Spinal cord (tissue), 10 donors: Measurements from ENCODE around the gene CREBL2. TPM values are rescaled to one million over a fixed set of nuclear protein-coding genes. Genes with fewer than 3 reads are reported as not detected.
"Not testable (repeated sequence)": the region's sequence is repeated elsewhere in the genome, so short reads cannot be mapped to it uniquely, and the experiment has no call there.

Experiments used
- DNase-seq, 6 donors: peaks; one replicate each; pipeline versions ENCODE4 v3.0.0 to v3.0.0-alpha.2; 2013 to 2015; ENCODE audit warnings: low spot score in 6 of 6, low read depth in 4 of 6
- H3K27ac ChIP-seq: one replicate; pipeline ENCODE4 v1.5.1; 2013; ENCODE audit warnings: low read depth, low read length, control low read depth
- H3K27me3 ChIP-seq: one replicate; pipeline ENCODE4 v1.6.1; 2013; ENCODE audit warnings: low read length; ENCODE audit not compliant: control insufficient read depth, insufficient read depth
- H3K36me3 ChIP-seq: one replicate; pipeline ENCODE4 v1.6.1; 2013; ENCODE audit warnings: low read length; ENCODE audit not compliant: control insufficient read depth, insufficient read depth
- H3K4me1 ChIP-seq: one replicate; pipeline ENCODE4 v1.6.1; 2013; ENCODE audit warnings: low read length; ENCODE audit not compliant: control insufficient read depth, insufficient read depth
- H3K4me3 ChIP-seq: one replicate; pipeline ENCODE4 v1.5.1; 2013; ENCODE audit warnings: low read depth, low read length, control low read depth
- H3K9me3 ChIP-seq: one replicate; pipeline ENCODE4 v1.6.1; 2013; ENCODE audit warnings: low read length; ENCODE audit not compliant: control insufficient read depth, insufficient read depth
- WGBS: methylation state at CpG from one replicate; pipeline ENCODE4 v1.1.5; 2013; ENCODE audit warnings: missing lambda C conversion rate; ENCODE audit not compliant: insufficient coverage; 5-methylcytosine and 5-hydroxymethylcytosine counted together
- long read RNA-seq, 4 donors: transcript quantifications; one replicate each; lab custom pipeline, GENCODE V29; 2026
- polyA plus RNA-seq, 2 donors: library from polyadenylated mRNA; unstranded; fragments of 120-200 nt; gene quantifications; one replicate each; pipeline ENCODE4 v1.2.1, GENCODE V29; 2013; ENCODE audit not compliant: insufficient read length in 2 of 2
- total RNA-seq, 2 donors: library from RNA; depleted of rRNA in 1 of 2; stranded (reverse); fragments of 120-200 nt in 1 of 2; fragments of >200 nt in 1 of 2; gene quantifications; one replicate each; pipeline versions ENCODE4 v1.2.3 to v1.2.4, GENCODE V29; 2013 to 2014
- donor health status: healthy.

The CREBL2 gene, protein sequence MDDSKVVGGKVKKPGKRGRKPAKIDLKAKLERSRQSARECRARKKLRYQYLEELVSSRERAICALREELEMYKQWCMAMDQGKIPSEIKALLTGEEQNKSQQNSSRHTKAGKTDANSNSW
- 10 to 100 TPM; 32.2 to 58.6 TPM for total RNA-seq
- polyA plus RNA-seq: 10 to 100 TPM; 27.8 to 30.3 TPM
- long read RNA-seq, donor 1, transcript CREBL2-201 (4 exons, 3,754 nt): major isoform, 19 of 19 reads
- long read RNA-seq, donor 1, partial matches to known transcripts: 0 of 19 reads
- long read RNA-seq, donor 1, other reads (novel, unspliced or antisense): 0 of 19 reads
- long read RNA-seq, donor 2, transcript CREBL2-201 (4 exons, 3,754 nt): major isoform, 8 of 8 reads
- long read RNA-seq, donor 2, partial matches to known transcripts: 0 of 8 reads
- long read RNA-seq, donor 2, other reads (novel, unspliced or antisense): 0 of 8 reads
- long read RNA-seq, donor 3, transcript CREBL2-201 (4 exons, 3,754 nt): major isoform, 9 of 19 reads
- long read RNA-seq, donor 3, partial matches to known transcripts: 10 of 19 reads
- long read RNA-seq, donor 3, other reads (novel, unspliced or antisense): 0 of 19 reads
- long read RNA-seq, donor 4, transcript CREBL2-201 (4 exons, 3,754 nt): major isoform, 11 of 11 reads
- long read RNA-seq, donor 4, partial matches to known transcripts: 0 of 11 reads
- long read RNA-seq, donor 4, other reads (novel, unspliced or antisense): 0 of 11 reads

DNA sequence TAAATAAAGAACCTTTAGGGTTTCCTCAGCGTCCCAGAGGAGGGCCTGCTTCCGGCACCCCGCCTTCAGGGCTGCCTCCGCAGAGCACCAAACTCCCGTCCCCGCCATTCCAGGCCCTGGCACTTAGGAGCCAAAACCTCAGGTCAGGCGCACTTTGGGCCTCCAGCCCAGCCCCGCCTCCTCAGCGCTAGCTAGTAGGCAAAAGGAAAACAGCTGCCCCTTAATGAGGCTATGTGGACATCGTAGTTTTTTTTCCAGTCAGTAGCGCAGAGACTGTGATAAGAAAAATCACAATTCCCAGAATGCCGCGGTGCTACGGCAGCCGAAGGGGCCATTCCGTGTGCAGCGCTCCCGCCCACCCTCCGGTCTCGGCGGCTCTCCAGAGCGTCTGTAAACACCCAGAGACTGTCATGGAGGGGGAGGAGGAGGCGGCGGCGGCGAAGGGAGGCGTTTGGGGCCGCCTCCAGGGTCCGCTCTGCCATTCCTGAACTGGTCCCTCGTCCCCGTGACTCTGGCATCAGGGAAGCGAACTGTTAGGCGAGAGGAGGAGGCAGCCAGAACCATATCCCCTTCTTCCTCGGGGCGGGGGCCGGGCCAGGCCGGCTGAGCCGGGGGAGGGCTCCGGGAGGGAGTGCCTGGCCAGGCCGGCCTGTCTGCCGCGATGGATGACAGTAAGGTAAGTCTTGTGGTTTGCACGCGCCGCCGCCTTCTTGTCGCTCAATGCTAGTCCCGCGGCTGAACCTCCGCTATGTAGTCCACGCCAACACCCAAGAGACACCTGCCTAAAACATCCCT lies at the start of gene CREBL2:
Gene CREBL2, plus strand, starts transcription at position 365 of the 795 bp plus-strand sequence. Its CDS starts 297 bp downstream, at position 662.
- H3K4me3 ChIP-seq: peak within 1 kb of the TSS; percentile 89
- under 1% methylated on average over 46 of the region's 51 CpGs for WGBS
- no peaks in the 10 kb centered on the region for H3K9me3 ChIP-seq
- H3K27me3 ChIP-seq: no peaks in the 10 kb centered on the region
- peak within 1 kb of the TSS; percentile 98 for H3K27ac ChIP-seq
- peak; percentile 92 to 99 (median 95) for DNase-seq
- H3K4me1 ChIP-seq: peaks cover 20% of the 10 kb centered on the region
- no peaks in the 10 kb centered on the region for H3K36me3 ChIP-seq

DNA sequence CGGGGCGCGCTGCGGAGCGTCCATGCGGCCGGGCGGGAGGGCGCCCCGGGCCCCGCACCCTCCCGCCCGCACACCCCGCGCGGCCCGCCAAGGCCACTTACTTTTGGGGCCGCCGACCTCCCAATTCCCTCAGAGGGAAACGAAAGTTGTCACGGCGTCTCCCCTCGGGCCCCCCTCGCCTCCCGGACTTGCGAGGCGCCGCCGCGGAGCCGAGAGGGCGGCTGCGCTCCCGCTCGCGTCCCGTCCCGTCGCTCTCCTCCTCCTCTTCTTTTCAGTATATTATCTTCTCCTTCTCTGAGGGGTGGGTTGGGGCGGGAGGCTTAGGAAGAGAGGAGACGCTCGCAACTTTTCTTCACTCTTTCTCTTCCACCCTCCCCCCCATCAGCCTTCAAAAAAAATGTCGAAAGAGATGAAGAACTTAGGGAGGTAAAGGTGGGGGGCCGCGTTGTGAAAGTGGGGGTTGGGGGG lies 49.6 kb upstream of the CREBL2 start:
- WGBS: 0% methylated on average over 25 of the region's 45 CpGs
- Histone ChIP-seq H3K27me3 (no peaks in the 10 kb centered on the region), H3K27ac (peak overlapping the region; percentile 95), H3K4me1 (peaks cover 3% of the 10 kb centered on the region), H3K9me3 (no peaks in the 10 kb centered on the region), H3K36me3 (no peaks in the 10 kb centered on the region), H3K4me3 (peak overlapping the region; percentile 82)
- peak in 5 of 6 donors; percentile 9 to 71 (median 21) for DNase-seq

DNA sequence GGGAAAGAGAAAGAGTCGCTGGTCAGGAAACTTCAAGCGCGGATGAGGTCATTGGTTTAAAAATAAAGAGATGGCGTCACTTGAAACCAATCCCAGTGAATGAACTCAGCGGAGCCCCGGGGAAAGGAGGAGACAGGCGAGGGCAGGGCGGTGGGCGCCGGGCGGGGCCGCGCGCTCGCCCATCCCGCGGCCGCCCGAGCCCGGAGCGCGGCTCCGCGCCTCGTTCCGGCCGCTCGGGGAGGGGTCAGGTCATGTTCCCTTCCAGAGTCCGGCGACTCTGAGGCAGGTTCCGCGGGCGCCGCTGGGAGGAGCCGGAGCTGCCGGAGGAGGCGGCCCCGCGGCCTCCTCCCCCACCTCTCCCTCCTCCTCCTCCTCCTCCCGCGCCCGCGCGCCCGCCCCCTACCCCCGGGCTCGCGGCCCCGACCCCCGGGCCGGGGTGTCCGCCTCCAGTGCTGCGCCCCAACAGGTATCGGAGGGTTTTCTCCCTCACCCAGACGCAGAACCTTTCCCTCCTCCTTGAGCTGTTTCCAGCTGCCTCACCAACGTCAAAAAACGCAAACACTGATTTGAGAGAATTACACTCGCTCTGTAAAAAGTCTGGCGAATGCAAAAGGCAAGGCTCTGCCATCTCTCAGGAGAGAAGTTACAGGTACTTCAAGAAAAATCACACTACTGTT lies 49.0 kb upstream of the CREBL2 start, which contains the start of gene DUSP16:
Gene DUSP16, minus strand, starts transcription at position 279 of the 677 bp plus-strand sequence. CDS start 41,765 bp downstream, outside the sequence.
- H3K4me3 ChIP-seq: peak within 1 kb of the TSS; percentile 82
- H3K27me3 ChIP-seq: no peaks in the 10 kb centered on the region
- WGBS: 0% methylated on average over 44 of the region's 59 CpGs

DNA sequence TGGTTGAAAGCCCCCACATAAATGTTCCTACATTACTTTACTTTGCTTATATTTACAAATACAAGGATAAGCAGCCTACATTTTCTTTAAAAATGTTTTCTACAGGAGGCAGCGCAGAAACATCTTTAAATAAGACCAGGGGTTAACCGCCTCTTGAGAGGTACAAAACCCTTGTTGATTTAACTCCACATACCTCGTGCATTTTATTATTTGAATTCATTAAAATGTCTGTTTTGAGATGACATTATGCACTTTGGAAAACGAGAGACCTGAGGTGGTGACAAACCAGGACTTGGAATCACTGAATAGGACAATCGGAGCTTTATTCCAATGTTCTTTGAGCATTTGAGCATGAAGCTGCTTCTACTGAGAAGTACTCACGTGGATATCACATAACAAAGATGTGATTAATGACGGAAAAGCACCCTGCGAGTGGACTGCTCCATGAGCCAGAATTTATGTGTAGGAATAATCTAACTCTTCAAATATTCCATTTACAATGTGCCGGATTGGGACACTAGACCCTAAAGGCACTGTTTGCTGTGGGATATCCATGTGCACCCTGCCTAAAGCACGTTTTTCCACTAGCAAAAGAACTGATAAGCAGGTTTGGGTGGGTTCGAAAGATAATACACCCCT lies 48.3 kb upstream of the CREBL2 start:
- Histone ChIP-seq H3K4me1 (peaks cover 3% of the 10 kb centered on the region), H3K4me3 (peak overlapping the region; percentile 82), H3K27me3 (no peaks in the 10 kb centered on the region), H3K27ac (peak overlapping the region; percentile 95), H3K9me3 (no peaks in the 10 kb centered on the region), H3K36me3 (no peaks in the 10 kb centered on the region)
- 28% methylated on average over 3 of the region's 11 CpGs for WGBS
- peak in 4 of 6 donors; percentile 3 to 51 (median 20) for DNase-seq

More for the DNA sequence above, 49.0 kb upstream of the CREBL2 start, which contains the start of gene DUSP16:
- no peaks in the 10 kb centered on the region for H3K36me3 ChIP-seq
- no peaks in the 10 kb centered on the region for H3K9me3 ChIP-seq
- H3K4me1 ChIP-seq: peaks cover 3% of the 10 kb centered on the region
- H3K27ac ChIP-seq: peak within 1 kb of the TSS; percentile 95
- DNase-seq: peak in 5 of 6 donors; percentile 70 to 96 (median 85)

DNA sequence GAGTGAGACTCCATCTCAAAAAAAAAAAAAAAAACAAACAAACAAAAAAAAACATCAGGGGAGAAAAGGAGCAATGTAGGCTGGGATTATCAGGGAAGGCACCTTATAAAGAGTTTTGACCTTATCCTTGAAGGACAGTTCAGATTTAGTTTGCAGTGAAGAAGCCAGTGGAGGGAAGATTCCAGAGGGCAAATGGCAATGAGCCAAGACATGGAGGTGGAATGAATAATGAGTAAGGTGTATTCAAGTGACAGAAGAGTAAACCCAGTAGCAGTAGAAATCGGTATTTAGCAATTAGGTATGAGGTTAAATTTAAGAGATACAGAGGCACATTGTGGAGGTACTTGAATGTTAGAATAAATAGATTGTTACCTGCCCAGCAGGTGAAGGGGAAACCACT lies 46.8 kb upstream of the CREBL2 start:
- no peak for DNase-seq
- Histone ChIP-seq H3K9me3 (no peaks in the 10 kb centered on the region), H3K27me3 (no peaks in the 10 kb centered on the region), H3K4me3 (no peak overlapping the region), H3K36me3 (no peaks in the 10 kb centered on the region), H3K4me1 (peaks cover 3% of the 10 kb centered on the region), H3K27ac (no peak overlapping the region)
- WGBS: 83% methylated on average over 1 of the region's 1 CpG

DNA sequence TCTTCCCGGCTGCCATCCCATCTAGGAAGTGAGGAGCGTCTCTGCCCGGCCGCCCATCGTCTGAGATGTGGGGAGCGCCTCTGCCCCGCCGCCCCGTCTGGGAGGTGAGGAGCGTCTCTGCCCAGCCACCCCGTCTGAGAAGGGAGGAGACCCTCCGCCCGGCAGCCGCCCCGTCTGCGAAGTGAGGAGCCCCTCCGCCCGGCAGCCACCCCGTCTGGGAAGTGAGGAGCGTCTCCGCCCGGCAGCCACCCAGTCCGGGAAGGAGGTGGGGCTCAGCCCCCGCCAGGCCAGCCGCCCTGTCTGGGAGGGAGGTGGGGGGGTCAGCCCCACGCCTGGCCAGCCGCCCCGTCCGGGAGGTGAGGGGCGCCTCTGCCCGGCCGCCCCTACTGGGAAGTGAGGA lies 45.7 kb upstream of the CREBL2 start:
- H3K4me1 ChIP-seq, H3K27me3 ChIP-seq, H3K36me3 ChIP-seq: not testable (repeated sequence)

DNA sequence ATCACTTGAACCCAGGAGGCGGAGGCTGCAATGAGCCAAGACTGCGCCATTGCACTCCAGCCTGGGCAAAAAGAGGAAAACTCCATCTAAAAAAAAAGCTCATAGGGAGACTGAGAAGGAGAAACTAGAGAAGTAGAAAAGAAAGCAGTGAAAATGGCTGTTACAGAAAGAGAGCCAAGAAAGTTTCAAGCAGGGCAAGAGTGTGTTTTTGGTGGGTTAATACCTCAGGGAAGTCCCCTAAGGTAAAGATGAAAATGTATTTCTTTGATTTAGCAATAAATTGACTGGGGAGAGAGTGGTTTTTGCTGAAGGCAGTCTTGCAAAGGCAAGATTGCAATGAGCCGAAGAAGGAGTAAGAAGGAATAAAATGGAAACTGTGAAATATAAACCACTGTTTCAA lies 39.0 kb upstream of the CREBL2 start:
- no peak overlapping the region for H3K27ac ChIP-seq
- H3K9me3 ChIP-seq: no peaks in the 10 kb centered on the region
- H3K4me1 ChIP-seq: no peaks in the 10 kb centered on the region
- WGBS: 89% methylated on average over 1 of the region's 3 CpGs
- H3K27me3 ChIP-seq: no peaks in the 10 kb centered on the region
- H3K4me3 ChIP-seq: no peak overlapping the region
- no peak for DNase-seq
- no peaks in the 10 kb centered on the region for H3K36me3 ChIP-seq

More for the DNA sequence above, 45.7 kb upstream of the CREBL2 start:
- not testable (repeated sequence) for DNase-seq, H3K27ac ChIP-seq, H3K9me3 ChIP-seq, H3K4me3 ChIP-seq
- no CpG with 5 or more reads among the region's 32 CpGs for WGBS

DNA sequence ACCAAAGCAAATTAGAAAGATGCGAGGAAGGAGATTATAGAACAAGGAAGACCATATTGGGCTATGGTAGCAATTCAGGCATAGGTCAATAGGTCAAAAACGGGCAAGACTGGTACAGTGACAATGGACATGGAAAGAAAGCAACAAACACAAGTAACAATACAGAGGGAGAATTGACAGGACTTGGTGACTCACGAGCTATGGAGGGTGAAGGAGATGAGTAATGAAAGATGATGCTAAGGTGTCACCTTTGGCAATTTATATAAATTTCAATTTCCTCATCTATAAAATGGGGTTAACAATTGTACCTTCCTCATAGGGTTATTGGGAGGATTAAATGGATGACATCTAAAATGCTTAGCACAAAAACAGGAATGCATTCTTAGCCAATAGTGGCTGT lies 33.9 kb upstream of the CREBL2 start:
- no peaks in the 10 kb centered on the region for H3K9me3 ChIP-seq
- no peak overlapping the region for H3K4me3 ChIP-seq
- WGBS: 100% methylated on average over 1 of the region's 3 CpGs

More for the DNA sequence above, 33.9 kb upstream of the CREBL2 start:
- Histone ChIP-seq H3K36me3 (no peaks in the 10 kb centered on the region), H3K4me1 (no peaks in the 10 kb centered on the region), H3K27me3 (no peaks in the 10 kb centered on the region), H3K27ac (no peak overlapping the region)
- DNase-seq: no peak
